HG02610 (cell line): ENCODE results near the gene RAB35.
A peak's percentile ranks its signal among the peaks of the same experiment; 100 is the strongest.

Experiments
- ATAC-seq: cut with Tn5 transposase; IDR thresholded peaks from one replicate; pipeline ENCODE4 v1.9.1; 2021; ENCODE audit warnings: mild to moderate bottlenecking, moderate library complexity; ENCODE audit not compliant: unreplicated experiment

Gene RAB35

DNA sequence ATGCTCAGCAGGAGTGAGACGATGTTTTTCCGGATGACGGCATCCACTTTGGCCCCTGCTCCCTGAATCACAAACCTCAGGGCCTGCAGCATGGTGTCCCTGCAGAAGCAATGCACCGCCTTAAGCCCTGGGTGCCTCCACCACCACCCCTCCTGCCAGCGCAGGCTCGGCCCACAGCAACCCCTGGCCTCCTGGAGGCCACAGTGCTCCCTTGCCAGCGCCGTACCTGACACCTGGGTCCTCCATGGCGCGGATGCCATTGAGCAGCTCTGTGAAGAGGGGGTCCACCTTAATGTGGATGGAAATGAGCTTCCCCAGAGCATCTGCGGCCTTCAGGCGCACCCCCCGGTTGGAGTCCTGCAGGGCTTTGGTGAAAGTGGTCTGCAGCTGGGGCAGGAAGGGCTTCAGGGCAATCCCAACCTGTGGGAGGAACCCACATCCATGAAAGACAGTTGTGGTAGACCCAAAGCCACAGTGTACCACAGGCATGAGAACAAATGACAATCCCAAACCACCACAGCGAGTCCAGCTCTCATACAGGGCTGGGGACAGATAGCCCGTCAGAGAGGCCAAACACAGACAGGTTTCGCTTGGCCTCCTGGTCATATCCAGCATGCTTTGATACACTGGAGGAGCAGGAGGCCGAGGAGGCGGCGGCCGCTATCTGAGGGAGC, 17.9 kb upstream of the RAB35 start:
- ATAC-seq = no peak

DNA sequence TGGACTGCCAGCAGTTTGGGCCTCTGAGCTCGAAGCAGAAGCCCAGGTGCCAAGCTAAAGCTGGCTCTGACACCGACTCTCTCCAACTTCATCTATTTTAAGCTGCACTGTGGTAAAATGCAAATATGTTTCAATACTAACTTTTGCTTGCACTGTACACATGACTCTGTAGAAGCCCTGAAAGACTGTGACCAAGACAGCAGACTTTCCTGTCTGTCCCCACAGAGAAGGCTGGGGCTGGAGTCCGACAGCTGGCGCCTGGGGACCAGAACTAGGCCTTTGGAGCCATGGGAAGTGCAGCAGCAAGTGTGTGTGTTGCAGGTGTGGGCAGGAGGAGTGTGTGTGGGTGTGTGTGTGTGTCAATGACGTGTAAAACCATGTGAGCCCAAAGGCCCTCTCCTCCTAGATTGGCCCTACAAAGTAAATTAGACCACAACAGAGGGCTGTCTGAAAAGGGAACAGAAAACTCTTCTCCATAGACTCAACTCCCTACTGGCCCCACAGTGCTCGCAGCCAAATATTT, 16.4 kb upstream of the RAB35 start:
- peak; percentile 81 for ATAC-seq

DNA sequence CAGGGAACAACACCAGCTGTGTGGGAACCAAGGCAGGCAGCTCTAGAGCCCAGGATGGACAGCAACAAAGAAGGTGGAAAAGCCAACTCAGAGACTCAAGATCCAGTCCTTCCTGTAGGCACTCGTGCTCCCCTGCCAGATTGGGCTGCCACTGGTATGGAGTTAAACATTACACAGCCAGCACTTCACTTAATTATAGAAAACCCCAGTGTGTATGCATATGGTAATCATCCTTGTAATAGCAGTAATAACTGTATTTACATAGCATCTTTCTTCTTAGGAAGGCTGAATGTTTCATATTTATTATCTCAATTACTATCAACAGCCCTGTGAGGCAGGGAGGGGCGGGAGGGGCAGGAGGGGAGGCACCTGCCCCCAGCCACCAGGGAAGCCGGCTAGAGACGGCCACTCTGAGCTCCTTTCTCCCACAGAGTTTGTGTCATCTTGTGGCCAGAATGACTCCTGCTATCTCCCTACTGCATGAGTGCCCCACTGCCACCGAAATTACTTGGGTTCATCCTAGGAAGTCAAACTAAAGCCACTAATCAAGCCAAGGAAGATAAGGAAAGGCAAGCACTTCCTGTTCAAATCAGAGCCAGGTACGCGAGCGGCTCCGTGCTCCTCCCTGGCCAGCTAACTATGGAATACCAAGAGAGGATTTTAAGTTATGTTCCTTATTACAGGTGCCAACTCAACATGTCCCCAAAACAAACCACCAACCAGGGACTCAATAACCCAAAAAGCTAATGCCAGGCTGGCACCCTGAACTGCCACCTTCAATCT, 15.7 kb upstream of the RAB35 start:
- ATAC-seq = no peak

GRCh38 chr12:120131116-120131515, 14.6 kb upstream of the RAB35 start:
- ATAC-seq = no peak

GRCh38 chr12:120130011-120130410, 13.5 kb upstream of the RAB35 start:
- ATAC-seq = no peak

DNA sequence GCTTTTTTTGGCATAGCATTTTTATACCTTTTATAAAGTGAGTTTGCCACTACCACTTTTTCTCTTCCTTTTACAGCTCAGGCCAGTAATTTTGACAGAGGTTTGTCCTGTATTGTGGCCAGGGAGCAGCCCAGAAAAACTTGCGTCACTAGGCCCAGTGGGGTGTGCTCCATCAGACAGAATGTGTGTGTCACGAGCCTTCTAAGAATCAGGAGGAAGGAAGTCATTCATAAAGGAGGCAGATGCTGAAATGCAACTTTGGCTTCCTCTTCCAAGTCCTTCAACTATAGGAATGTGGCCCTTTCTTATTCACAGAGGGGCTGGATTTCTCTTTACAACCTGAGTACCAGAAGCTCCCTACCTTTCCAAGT, 10.1 kb upstream of the RAB35 start:
- no peak for ATAC-seq

- ATAC-seq = no peak
Observed at GRCh38 chr12:120125792-120126634, 9.5 kb upstream of the RAB35 start.

- no peak for ATAC-seq
Observed at GRCh38 chr12:120125029-120125428, 8.5 kb upstream of the RAB35 start.

GRCh38 chr12:120121766-120122293, 5.3 kb upstream of the RAB35 start:
- ATAC-seq = peak; percentile 41

GRCh38 chr12:120121343-120121742, 4.8 kb upstream of the RAB35 start:
- ATAC-seq = no peak

DNA sequence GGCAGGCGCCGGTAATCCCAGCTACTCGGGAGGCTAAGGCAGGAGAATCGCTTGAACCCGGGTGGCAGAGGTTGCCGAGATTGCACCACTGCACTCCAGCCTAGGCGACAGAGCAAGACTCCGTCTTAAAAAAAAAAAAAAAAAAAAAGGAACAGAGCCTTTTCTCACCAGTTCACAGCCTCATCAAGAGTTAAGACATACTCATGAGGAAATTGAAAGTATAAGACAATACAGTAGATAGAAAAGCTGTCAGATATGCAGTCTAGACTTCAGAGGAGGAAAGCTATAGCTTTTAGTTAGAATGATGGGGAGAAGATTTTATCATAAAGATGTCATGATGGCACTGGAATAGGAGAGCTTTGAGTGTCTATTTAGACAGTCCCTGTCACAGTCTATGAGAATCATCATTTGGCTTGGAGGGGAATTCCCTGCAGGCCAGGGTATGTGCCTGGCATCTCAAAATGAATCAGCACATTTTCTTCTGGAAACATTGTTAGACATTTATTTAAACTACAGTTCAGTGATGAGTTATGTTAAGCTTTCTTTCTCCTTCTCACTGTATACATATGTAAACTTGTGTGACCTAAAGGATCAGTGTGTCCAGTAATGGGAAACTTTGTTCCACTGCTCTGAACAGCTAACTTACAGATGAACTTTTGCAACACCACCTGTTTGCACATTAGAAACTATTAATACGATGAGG, 2.9 kb upstream of the RAB35 start:
- peak; percentile 42 for ATAC-seq

DNA sequence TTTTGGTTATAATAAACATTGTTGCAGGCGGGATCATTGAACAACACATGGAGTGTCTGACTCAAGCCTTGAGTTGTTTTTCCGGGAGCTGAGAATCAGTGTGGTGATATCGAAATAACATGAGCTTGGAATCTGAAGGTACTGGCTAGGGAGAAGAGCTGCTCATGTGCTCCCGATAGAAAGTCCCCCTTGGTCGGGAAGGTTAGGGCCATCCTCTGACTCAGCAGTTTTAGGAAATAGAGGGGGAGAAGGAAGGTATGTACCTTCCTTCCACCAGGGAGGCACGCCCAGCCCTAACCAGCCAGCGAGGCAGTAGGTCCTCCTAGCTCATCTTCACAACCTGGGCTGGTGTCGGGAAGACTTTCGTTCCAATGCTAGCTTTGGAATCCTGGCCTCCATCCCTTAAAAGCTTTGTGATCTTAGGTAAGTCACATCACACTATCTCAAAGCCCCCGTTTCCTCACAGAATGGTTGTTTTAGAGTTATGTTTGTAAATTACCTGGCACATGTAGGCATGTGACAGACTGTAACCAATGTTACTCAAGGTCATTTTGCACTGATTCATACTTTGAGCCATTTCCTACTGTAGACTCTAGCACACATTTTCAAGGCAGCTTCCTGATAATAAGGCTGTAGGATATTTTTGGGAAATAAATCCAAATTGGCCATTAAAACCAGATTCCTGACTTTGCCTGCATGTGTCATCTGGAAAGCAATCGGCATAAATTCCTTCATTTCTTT, 1.9 kb upstream of the RAB35 start:
- no peak for ATAC-seq

GRCh38 chr12:120117961-120118320, 1.4 kb upstream of the RAB35 start:
- ATAC-seq = no peak

DNA sequence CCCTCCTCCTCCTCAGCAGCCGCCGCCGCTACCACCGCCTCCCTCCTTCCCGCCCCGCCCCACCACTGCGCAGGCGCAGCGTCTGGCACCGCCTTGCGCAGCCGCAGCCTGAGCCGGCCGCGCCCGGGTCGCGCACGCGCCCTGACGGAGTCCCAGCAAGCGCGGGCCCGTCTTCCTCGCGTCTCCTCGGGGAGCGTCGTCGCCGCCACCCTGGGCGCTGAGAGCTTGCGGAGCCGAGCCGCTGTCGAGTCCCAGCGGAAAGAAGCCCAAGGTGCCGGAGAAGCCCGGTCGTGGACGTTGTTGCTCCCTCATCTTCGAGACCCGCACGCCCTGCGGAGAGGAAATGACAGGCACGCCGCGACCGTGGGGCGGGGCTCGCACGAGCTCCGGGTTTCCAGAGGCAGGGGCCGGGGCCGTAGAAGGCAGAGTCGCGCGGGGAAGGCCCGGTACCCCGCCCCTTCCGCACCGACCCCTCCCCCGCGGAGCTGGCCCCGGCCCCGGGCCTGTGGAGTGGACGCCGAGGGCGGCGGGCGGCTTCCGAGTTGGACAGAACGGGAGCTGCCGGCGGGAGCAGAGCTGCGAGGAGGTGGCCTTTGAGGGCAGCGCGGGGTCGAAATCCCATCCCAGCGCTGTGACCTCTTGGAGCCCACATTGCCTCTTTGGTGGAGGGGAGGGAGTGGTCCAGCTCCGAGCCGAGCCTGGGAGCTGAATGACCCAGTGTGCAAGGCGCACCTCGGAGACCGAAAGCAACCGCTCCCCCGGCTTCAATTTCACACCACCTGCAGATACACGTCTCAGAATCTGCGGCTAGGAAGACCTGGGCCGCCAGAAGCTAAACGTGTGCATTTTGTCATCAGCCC, 469 bp upstream of the RAB35 start:
- peak; percentile 33 for ATAC-seq

DNA sequence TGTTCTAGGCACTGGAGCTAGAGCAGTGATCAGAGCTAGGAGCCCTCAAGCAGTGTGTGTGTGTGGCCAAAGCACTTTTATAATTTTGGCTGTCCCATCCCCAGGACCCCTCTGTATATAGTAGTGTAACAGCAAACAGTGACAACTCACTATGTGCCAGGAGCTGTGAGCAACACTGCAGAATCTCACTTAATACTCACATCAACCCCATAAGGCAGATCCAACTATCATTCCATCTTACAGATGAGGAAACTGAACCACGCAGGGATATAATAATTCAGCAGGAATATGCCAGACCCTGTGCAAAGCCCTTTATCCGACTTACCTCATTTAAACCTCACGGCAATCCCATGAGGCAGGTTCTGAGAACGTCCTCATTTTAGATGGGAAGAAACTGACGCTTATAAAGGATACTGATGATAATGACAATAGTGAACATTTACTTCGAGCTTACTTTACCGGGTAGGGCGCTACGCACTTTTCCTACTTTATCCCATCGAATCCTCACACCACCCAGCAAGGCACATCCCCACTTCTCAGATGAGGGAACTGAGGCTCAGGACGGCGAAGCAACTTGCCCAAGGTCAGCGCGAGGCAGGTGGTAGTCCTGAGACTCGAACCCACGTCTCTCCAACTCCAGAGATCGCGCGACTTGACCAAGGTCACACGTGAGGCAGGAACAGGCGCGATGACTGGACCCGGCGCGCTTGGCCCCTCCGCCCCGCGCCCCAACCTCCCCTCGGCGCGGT, 687 bp downstream of the RAB35 start:
- ATAC-seq = peak; percentile 5

DNA sequence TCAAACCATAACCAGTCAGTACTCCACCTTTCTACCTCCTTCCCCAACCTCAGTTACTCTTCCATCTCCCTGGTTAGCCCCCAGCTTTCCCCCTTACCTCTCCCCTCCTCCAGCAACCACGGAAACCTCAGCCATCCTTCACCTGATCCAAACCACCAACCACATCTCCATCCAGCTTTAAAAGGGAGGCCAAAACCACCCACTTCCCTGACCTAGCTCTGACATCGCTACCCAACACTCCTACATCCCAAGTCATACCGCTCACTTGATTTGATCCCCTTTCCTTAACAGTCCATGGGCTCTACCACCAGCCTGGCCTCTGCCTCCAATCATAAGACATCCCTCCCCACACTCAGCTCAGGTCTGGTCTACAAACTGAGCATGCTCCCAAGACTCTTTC, 1.5 kb downstream of the RAB35 start:
- no peak for ATAC-seq

DNA sequence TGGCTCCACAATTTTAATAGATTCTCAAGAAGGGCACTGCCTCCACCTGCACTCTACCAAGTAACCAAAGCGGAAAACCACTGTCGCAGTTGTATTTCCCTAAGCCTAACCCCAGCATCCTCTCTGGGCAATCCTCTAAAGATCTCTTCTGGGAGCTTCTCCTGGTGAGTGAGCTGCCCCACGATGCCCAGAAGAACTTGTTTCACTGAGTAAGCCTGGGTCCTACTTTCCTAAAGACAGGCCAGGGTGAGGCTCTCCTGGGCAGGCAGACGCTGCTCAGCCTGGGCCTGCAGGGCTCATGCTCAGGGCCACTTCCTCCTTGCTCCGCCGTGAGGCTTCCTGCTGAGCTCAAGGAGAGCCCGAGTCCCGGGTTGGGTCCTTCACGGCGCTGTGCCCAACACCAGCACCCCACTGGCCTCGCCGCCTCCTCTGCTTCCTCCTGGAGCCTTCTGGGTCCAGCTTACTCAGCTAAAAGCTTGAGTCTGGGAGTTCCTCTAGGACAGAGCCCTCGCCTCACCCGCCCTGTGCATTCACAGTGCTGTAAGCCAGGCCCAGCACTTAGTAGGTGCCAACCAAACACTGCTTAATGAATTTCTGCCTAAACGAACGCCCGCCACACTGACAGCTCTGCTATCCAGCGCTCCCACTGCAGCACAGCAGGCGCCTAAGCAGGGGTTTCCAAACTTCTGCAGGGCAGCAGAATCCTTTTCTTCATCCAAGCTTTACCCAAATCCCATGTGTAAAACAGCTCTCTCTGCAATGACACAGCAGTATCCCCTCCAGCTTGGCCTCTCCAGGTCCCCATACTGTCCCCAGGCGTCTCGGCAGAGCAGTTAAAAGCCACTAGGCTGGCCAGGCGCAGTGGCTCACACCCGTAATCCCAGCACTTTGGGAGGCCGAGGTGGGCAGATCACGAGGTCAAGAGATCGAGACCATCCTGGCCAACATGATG, 5.7 kb downstream of the RAB35 start:
- peak; percentile 71 for ATAC-seq
